K562 (cell line): ENCODE measurements around the gene ATP8B2.

Experiments used
- BHLHE40 ChIP-seq: IDR thresholded peaks from 2 replicates; pipeline ENCODE4 v1.6.1; 2011; ENCODE audit warnings: low read length, improper control_type of control experiment
- EZH2 ChIP-seq: IDR thresholded peaks from 2 replicates; pipeline ENCODE4 v1.6.1; 2012; ENCODE audit warnings: low read depth, mild to moderate bottlenecking, inconsistent platforms, low read length, borderline replicate concordance
- HDAC2 ChIP-seq: fragments of 450-650 bp; IDR thresholded peaks from 2 replicates; pipeline ENCODE4 v1.6.1; 2016; ENCODE audit warnings: mild to moderate bottlenecking
- ILK ChIP-seq: fragments of 450-650 bp; IDR thresholded peaks from 2 replicates; pipeline ENCODE4 v1.6.1; 2016; ENCODE audit warnings: missing genetic modification characterization, low read depth, mild to moderate bottlenecking, missing compliant biosample characterization, moderate library complexity, borderline replicate concordance
- JUN ChIP-seq, 2 experiments: sonication (generic) in 1 of 2; formaldehyde crosslinking in 1 of 2; IDR thresholded peaks; 2 replicates each; pipeline versions ENCODE4 v1.6.1 to v1.8.0; 2012 to 2022; ENCODE audit warnings: borderline replicate concordance in 2 of 2, mild to moderate bottlenecking in 2 of 2, improper control_type of control experiment in 1 of 2, low read depth in 1 of 2, low read length in 1 of 2, missing genetic modification reagents in 1 of 2
- MAZ ChIP-seq, 2 experiments: fragments of 450-650 bp in 1 of 2; sonication (generic) in 1 of 2; formaldehyde crosslinking; IDR thresholded peaks in 1 of 2; conservative IDR thresholded peaks in 1 of 2; 2 replicates each; pipeline versions ENCODE4 v1.4.0 to v1.5.0; 2020; ENCODE audit warnings: mild to moderate bottlenecking in 1 of 2, missing genetic modification reagents in 1 of 2
- POLR2A ChIP-seq: fragments of 450-650 bp; conservative IDR thresholded peaks from 2 replicates; pipeline ENCODE4 v1.6.1; 2016
- SAP30 ChIP-seq: fragments of 200-600 bp; sonication (generic); IDR thresholded peaks from 2 replicates; pipeline ENCODE4 v1.6.1; 2012; ENCODE audit warnings: borderline replicate concordance, low read depth, mild to moderate bottlenecking, moderate library complexity, low read length, control low read depth, inconsistent platforms; ENCODE audit not compliant: insufficient read depth, poor library complexity, severe bottlenecking
- SMAD4 ChIP-seq: fragments of 250-450 bp; sonication (Bioruptor Pico); conservative IDR thresholded peaks from 2 replicates; pipeline ENCODE4 v1.8.0; 2021; ENCODE audit warnings: inconsistent platforms, mild to moderate bottlenecking, moderate library complexity
- ZNF165 ChIP-seq: fragments of 250-450 bp; sonication (Bioruptor Pico); IDR thresholded peaks from 2 replicates; pipeline ENCODE4 v1.4.0; 2020; ENCODE audit warnings: borderline replicate concordance
- TF ChIP-seq, protein P1 (sequence below): sonication (generic); formaldehyde crosslinking; IDR thresholded peaks from 2 replicates; pipeline ENCODE4 v1.8.1; 2023; ENCODE audit warnings: mild to moderate bottlenecking, missing genetic modification reagents
- TF ChIP-seq, protein P2 (sequence below): fragments of 250-450 bp; sonication (Bioruptor Pico); IDR thresholded peaks from 2 replicates; pipeline ENCODE4 v1.5.0; 2020; ENCODE audit warnings: mild to moderate bottlenecking
- TF ChIP-seq, protein P3 (sequence below), 3 experiments: IDR thresholded peaks in 2 of 3; conservative IDR thresholded peaks in 1 of 3; 2 replicates each; pipeline ENCODE4 v1.5.1; 2011 to 2012; ENCODE audit warnings: low read length in 3 of 3, mild to moderate bottlenecking in 3 of 3, control low read depth in 2 of 3, improper control_type of control experiment in 1 of 3, inconsistent platforms in 1 of 3, low read depth in 1 of 3, mixed read lengths in 1 of 3, moderate library complexity in 1 of 3; ENCODE audit not compliant: insufficient read depth in 2 of 3

DNA sequence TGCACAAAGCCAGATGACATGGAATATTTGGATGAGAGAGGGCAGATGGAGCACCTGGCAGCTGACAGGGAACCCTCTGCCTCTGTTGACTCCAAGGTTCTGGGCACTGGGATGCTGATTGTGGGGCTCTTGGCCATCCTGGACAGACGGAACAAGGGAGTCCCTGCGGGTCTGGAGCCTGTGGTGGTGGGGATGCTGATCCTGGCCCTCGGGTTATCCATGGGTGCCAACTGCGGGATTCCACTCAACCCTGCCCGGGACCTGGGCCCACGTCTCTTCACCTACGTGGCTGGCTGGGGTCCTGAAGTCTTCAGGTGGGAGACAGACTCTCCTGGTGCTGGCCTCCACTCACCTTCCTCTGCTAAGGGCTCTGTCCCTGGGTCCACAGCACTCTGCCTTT is 1.8 kb upstream of the ATP8B2 start:
- TF ChIP-seq, protein P1, sequence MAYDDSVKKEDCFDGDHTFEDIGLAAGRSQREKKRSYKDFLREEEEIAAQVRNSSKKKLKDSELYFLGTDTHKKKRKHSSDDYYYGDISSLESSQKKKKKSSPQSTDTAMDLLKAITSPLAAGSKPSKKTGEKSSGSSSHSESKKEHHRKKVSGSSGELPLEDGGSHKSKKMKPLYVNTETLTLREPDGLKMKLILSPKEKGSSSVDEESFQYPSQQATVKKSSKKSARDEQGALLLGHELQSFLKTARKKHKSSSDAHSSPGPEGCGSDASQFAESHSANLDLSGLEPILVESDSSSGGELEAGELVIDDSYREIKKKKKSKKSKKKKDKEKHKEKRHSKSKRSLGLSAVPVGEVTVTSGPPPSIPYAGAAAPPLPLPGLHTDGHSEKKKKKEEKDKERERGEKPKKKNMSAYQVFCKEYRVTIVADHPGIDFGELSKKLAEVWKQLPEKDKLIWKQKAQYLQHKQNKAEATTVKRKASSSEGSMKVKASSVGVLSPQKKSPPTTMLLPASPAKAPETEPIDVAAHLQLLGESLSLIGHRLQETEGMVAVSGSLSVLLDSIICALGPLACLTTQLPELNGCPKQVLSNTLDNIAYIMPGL (CRISPR knock-in tag): no peak
- TF ChIP-seq, protein P2, sequence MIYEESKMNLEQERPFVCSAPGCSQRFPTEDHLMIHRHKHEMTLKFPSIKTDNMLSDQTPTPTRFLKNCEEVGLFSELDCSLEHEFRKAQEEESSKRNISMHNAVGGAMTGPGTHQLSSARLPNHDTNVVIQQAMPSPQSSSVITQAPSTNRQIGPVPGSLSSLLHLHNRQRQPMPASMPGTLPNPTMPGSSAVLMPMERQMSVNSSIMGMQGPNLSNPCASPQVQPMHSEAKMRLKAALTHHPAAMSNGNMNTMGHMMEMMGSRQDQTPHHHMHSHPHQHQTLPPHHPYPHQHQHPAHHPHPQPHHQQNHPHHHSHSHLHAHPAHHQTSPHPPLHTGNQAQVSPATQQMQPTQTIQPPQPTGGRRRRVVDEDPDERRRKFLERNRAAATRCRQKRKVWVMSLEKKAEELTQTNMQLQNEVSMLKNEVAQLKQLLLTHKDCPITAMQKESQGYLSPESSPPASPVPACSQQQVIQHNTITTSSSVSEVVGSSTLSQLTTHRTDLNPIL (CRISPR knock-in tag): no peak
- TF ChIP-seq, protein P3, sequence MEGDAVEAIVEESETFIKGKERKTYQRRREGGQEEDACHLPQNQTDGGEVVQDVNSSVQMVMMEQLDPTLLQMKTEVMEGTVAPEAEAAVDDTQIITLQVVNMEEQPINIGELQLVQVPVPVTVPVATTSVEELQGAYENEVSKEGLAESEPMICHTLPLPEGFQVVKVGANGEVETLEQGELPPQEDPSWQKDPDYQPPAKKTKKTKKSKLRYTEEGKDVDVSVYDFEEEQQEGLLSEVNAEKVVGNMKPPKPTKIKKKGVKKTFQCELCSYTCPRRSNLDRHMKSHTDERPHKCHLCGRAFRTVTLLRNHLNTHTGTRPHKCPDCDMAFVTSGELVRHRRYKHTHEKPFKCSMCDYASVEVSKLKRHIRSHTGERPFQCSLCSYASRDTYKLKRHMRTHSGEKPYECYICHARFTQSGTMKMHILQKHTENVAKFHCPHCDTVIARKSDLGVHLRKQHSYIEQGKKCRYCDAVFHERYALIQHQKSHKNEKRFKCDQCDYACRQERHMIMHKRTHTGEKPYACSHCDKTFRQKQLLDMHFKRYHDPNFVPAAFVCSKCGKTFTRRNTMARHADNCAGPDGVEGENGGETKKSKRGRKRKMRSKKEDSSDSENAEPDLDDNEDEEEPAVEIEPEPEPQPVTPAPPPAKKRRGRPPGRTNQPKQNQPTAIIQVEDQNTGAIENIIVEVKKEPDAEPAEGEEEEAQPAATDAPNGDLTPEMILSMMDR (IDR thresholded peaks at IDR 0.05 in 2 of 3, conservative IDR thresholded peaks at IDR 0.05 in 1 of 3; ENCODE audit: insufficient read depth in 2 of 3, low read depth in 1 of 3, low read length in 3 of 3): no peak
- no peak for TF ChIP-seq BHLHE40
- no peak for TF ChIP-seq HDAC2
- TF ChIP-seq EZH2: no peak
- no peak for TF ChIP-seq SMAD4 (CRISPR knock-in tag)
- no peak for TF ChIP-seq MAZ (CRISPR knock-in tag; conservative IDR thresholded peaks at IDR 0.05 in 1 of 2, IDR thresholded peaks at IDR 0.05 in 1 of 2)
- TF ChIP-seq POLR2A: no peak
- TF ChIP-seq ZNF165: no peak
- TF ChIP-seq ILK (tag): no peak
- TF ChIP-seq JUN (IDR thresholded peaks at IDR 0.05; ENCODE audit: borderline replicate concordance, low read depth, low read length): no peak
- TF ChIP-seq JUN (CRISPR knock-in tag; IDR thresholded peaks at IDR 0.05; ENCODE audit: borderline replicate concordance): no peak
- TF ChIP-seq SAP30: no peak
